ENCODE data around the gene CYP27B1.
A peak's percentile ranks its signal among the peaks of the same experiment; 100 is the strongest.

CYP27B1 gene

GRCh38 chr12:57760347-57760982, 6.4 kb downstream of the CYP27B1 start:
- no peak for TF ChIP-seq CTCF (conservative IDR thresholded peaks at IDR 0.05; ENCODE audit: low read depth, low read length)
- DNase-seq (ENCODE audit: low read depth), result no peak
- no peak overlapping the region for H3K4me3 ChIP-seq (ENCODE audit: low read length)

- DNase-seq (ENCODE audit: low read depth), result no peak
- peak; percentile 68 for TF ChIP-seq CTCF (conservative IDR thresholded peaks at IDR 0.05; ENCODE audit: low read depth, low read length)
- H3K4me3 ChIP-seq (ENCODE audit: low read length), result no peak overlapping the region
Observed at GRCh38 chr12:57759360-57759980, 7.4 kb downstream of the CYP27B1 start.

- no peak for TF ChIP-seq CTCF (conservative IDR thresholded peaks at IDR 0.05; ENCODE audit: low read depth, low read length)
- H3K4me3 ChIP-seq (ENCODE audit: low read length), result no peak overlapping the region
- DNase-seq (ENCODE audit: low read depth), result no peak
Observed at GRCh38 chr12:57758552-57759359, 8.1 kb downstream of the CYP27B1 start.

GRCh38 chr12:57757771-57758170, 9.1 kb downstream of the CYP27B1 start:
- no peak for DNase-seq (ENCODE audit: low read depth)
- H3K4me3 ChIP-seq (ENCODE audit: low read length), result no peak overlapping the region
- TF ChIP-seq CTCF (conservative IDR thresholded peaks at IDR 0.05; ENCODE audit: low read depth, low read length), result no peak

GRCh38 chr12:57756406-57757341, 10.2 kb downstream of the CYP27B1 start:
- no peak for DNase-seq (ENCODE audit: low read depth)
- H3K4me3 ChIP-seq (ENCODE audit: low read length), result peak overlapping the region; percentile 44
- TF ChIP-seq CTCF (conservative IDR thresholded peaks at IDR 0.05; ENCODE audit: low read depth, low read length), result peak; percentile 92

GRCh38 chr12:57755454-57756372, 11.2 kb downstream of the CYP27B1 start:
- H3K4me3 ChIP-seq (ENCODE audit: low read length), result peak overlapping the region; percentile 44
- DNase-seq (ENCODE audit: low read depth), result no peak
- TF ChIP-seq CTCF (conservative IDR thresholded peaks at IDR 0.05; ENCODE audit: low read depth, low read length), result no peak
